Measurements from ENCODE around the gene DGKZ.

Gene DGKZ

DNA sequence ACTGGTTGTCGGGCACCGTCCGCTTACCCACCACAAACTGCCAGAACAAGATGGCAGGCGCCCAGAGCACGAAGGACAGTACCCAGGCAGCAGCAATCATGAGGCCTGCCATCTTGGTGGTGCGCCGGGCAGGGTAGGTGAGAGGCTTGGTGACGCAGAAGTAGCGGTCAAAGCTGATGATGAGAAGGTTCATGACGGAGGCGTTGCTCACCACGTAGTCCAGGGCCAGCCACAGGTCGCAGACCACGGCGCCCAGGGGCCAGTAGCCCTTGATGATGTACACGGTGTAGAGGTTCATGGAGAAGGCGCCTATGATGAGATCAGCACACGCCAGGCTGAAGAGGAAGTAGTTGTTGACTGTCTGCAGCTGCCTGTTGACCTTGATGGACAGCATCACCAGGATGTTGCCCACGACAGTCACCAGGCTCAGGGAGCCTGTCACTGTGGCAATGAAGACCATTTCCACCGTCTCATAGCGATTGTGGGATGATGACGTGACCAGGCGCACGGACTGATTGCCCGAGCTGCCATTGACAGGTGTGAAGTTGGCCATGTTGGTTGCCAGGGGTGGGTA, 38.8 kb downstream of the DGKZ start:
- TF ChIP-seq, protein P1, sequence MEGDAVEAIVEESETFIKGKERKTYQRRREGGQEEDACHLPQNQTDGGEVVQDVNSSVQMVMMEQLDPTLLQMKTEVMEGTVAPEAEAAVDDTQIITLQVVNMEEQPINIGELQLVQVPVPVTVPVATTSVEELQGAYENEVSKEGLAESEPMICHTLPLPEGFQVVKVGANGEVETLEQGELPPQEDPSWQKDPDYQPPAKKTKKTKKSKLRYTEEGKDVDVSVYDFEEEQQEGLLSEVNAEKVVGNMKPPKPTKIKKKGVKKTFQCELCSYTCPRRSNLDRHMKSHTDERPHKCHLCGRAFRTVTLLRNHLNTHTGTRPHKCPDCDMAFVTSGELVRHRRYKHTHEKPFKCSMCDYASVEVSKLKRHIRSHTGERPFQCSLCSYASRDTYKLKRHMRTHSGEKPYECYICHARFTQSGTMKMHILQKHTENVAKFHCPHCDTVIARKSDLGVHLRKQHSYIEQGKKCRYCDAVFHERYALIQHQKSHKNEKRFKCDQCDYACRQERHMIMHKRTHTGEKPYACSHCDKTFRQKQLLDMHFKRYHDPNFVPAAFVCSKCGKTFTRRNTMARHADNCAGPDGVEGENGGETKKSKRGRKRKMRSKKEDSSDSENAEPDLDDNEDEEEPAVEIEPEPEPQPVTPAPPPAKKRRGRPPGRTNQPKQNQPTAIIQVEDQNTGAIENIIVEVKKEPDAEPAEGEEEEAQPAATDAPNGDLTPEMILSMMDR (IDR thresholded peaks at IDR 0.05; ENCODE audit: low read depth, low read length) = no peak
- TF ChIP-seq, protein P2, sequence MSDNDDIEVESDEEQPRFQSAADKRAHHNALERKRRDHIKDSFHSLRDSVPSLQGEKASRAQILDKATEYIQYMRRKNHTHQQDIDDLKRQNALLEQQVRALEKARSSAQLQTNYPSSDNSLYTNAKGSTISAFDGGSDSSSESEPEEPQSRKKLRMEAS (IDR thresholded peaks at IDR 0.05; ENCODE audit: low read depth, low read length) = no peak
- TF ChIP-seq MYC (IDR thresholded peaks at IDR 0.05; ENCODE audit: low read depth, low read length) = no peak
- TF ChIP-seq POLR2A (IDR thresholded peaks at IDR 0.05; ENCODE audit: extremely low read depth, insufficient read length) = no peak
- DNase-seq (ENCODE audit: low read depth) = peak; percentile 20
- H3K4me3 ChIP-seq (ENCODE audit: low read depth, low read length) = no peak overlapping the region

DNA sequence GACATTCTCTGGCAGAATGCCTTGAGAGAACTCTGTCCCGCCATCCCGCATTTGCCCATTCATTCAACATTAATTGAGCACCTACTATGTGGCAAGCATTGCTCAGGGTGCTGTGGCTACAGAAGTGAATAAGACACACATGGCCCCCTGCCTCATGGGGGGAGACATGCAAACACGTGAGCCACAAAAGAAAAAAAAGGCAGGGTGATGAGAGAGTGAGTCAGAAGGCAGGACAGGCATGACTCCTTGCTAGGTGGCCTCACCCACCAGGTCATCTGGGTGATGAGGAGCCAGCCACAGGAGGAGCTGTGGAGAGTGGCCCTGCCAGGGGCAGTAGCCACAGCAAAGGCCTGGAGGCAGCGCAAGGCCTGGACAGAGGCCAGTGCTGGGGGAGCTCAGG, 39.4 kb downstream of the DGKZ start:
- no peak for DNase-seq (ENCODE audit: low read depth)
- TF ChIP-seq, protein P2 (IDR thresholded peaks at IDR 0.05; ENCODE audit: low read depth, low read length) = no peak
- no peak for TF ChIP-seq POLR2A (IDR thresholded peaks at IDR 0.05; ENCODE audit: extremely low read depth, insufficient read length)
- TF ChIP-seq MYC (IDR thresholded peaks at IDR 0.05; ENCODE audit: low read depth, low read length) = no peak
- TF ChIP-seq, protein P1 (IDR thresholded peaks at IDR 0.05; ENCODE audit: low read depth, low read length) = no peak
- no peak overlapping the region for H3K4me3 ChIP-seq (ENCODE audit: low read depth, low read length)

DNA sequence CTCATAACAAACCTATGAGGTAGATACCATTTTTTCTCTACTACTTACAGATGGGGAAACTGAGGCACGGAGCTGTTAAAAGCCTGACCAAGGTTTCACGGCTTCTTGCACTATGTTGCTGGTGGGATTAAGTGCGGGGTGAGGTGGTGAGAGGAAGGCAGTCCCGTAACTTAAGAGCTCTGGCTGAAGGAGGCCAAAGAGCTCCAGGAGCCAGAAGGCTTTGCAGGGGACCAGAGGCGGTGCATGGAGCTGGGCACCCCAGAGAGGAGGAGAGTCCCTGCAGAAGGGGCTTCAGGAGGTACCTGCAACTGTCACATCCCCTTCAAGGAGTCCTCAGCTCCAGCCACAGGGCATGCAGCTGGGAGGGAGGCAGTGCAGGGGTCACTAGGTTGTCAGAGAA, 40.2 kb downstream of the DGKZ start:
- H3K4me3 ChIP-seq (ENCODE audit: low read depth, low read length) = no peak overlapping the region
- no peak for DNase-seq (ENCODE audit: low read depth)
- no peak for TF ChIP-seq POLR2A (IDR thresholded peaks at IDR 0.05; ENCODE audit: extremely low read depth, insufficient read length)
- TF ChIP-seq MYC (IDR thresholded peaks at IDR 0.05; ENCODE audit: low read depth, low read length) = no peak
- TF ChIP-seq, protein P2 (IDR thresholded peaks at IDR 0.05; ENCODE audit: low read depth, low read length) = no peak
- TF ChIP-seq, protein P1 (IDR thresholded peaks at IDR 0.05; ENCODE audit: low read depth, low read length) = no peak

DNA sequence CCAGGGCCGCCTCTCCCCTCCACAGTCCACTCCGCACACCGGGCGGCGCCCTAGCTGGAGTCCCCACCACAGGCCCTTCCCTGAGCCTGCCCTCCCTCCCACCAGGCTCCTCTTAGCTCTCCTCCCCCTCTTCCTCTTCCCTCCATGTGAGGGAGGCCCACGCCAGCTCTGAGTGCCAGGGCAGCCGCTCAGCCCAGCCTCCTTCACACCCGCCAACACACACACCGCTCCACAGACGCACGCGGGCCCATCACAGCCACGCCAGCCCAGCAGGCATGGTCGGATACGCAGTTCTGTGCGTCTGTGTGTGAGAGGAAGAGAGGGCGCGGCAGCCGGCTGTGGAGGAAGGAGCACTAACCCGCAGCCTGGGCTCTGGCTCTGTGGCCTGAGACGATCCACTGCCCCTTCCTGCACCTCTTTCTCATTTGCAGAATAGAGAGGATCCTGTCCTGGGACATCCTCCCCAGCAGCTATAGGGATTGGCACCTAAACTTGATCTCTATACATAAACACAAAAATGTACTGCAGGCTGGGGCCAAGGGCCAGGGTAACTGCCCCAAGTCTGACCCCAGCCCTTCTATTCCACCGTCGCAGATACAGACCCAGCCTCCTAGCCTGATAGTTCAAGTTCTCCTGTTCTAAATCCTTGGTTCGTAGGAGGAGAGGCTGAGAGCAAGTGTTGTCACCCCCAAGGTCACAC, 40.8 kb downstream of the DGKZ start:
- no peak overlapping the region for H3K4me3 ChIP-seq (ENCODE audit: low read depth, low read length)
- TF ChIP-seq, protein P1 (IDR thresholded peaks at IDR 0.05; ENCODE audit: low read depth, low read length) = no peak
- TF ChIP-seq POLR2A (IDR thresholded peaks at IDR 0.05; ENCODE audit: extremely low read depth, insufficient read length) (no peak), MYC (IDR thresholded peaks at IDR 0.05; ENCODE audit: low read depth, low read length) (no peak; the same call in 1 of the 2 replicates)
- TF ChIP-seq, protein P2 (IDR thresholded peaks at IDR 0.05; ENCODE audit: low read depth, low read length) = peak; percentile 58
- DNase-seq (ENCODE audit: low read depth) = peak; percentile 56

DNA sequence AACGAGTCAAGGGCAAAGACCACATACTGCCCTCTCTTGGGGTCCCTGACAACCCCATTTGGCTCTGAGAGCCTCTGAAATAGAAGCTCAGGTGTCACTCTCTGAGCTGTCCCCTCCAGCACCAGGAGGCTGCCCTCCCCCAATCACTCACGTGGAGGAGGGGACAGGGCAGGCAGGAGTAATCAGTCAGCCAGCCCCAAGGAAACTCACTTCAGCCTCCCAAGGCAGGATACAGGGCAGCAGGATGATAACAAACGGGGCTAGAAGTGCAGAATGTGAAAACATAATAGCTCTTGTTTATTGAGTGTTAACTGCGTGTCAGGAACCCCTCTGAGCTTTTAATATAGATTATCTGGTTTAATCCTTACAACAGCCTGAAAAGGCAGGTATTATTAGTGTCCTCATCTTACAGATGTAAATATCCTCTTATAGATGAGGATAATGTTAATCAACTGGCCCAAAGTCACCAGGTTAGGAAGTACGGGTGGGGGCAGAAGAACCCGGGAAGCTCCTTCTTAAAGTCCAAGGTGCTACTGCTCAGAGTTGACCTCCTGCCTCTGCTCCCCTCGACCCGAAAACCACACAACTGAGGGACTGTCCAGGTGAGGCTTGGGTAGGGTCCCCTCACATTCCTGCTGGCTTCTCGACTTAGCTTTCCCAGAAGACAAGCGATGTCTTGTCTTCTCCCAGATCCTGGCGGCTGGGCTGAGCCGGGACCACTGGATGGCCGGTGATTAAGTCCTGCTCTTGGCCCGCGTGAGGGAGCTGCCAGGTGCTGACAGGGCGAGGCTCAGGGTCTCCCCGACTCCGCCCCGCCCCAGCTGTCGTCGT, 41.6 kb downstream of the DGKZ start:
- H3K4me3 ChIP-seq (ENCODE audit: low read depth, low read length) = no peak overlapping the region
- no peak for DNase-seq (ENCODE audit: low read depth)
- TF ChIP-seq, protein P1 (IDR thresholded peaks at IDR 0.05; ENCODE audit: low read depth, low read length) = no peak
- TF ChIP-seq POLR2A (IDR thresholded peaks at IDR 0.05; ENCODE audit: extremely low read depth, insufficient read length) (no peak), MYC (IDR thresholded peaks at IDR 0.05; ENCODE audit: low read depth, low read length) (no peak)
- TF ChIP-seq, protein P2 (IDR thresholded peaks at IDR 0.05; ENCODE audit: low read depth, low read length) = no peak
